Limb (tissue), 2 donors: Measurements from ENCODE around the gene MDFI.

ENCODE experiments used
- DNase-seq, 2 donors: peaks; one replicate each; pipeline ENCODE4 v3.0.0-alpha.2; 2016; ENCODE audit errors: extremely low spot score in 2 of 2

Gene MDFI

DNA sequence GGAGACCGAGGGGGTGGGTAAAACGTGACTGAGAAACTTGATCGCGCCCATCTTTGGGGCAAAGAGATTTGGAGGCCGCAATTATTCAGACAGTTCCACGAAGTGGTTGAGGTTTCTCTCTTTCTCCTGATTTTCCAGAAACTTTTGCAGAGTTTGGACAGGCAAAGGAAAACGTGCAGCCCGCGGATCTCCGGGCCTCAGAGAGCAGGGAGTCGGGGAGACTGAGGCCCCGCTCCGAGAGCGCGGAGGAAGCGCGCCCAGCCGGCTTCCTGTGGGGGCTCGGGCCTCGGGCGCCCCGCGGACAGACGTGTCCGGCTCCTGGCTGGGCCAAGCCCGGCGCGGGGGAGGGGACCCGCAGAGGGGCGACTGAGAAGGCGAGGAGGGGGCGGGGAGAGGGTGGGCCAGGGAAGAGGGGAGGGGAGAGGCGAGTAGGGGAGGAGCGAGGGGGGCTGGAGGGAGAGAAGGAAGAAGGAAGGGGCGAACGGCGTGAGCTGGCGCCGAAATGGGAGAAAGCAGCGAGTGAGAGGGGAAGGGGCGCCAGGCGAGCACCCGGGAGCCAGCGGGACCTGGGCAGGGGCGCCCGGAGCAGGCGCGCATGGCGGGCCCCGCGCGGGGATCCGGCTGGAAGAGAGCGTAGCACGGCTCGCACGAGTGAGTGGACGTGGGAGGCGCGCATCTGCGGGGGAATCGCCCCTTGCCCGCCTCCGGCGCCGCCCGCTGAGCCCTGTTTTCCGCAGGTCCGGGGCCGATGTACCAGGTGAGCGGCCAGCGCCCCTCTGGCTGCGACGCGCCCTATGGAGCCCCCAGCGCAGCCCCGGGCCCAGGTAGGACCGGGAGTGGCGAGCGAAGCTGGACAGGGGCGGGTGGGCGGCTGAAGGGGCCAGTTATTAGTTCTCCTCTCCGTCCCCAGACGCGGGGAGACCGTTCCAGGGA, at the start of gene MDFI:
Gene MDFI (plus strand): TSS at position 467 of the 933 bp plus-strand sequence. CDS start 282 bp downstream, at position 749.
- DNase-seq, result peak; percentile 84 to 87

GRCh38 chr6:41589223-41589622, 49.0 kb upstream of the MDFI start:
- no peak for DNase-seq

GRCh38 chr6:41589636-41590622, 48.3 kb upstream of the MDFI start:
- DNase-seq, result no peak

GRCh38 chr6:41591122-41591521, 47.1 kb upstream of the MDFI start:
- DNase-seq, result no peak

- peak; percentile 76 to 89 for DNase-seq
Measured at GRCh38 chr6:41591859-41592502, 46.3 kb upstream of the MDFI start.

- no peak for DNase-seq
Measured at GRCh38 chr6:41593406-41593805, 44.9 kb upstream of the MDFI start.

DNA sequence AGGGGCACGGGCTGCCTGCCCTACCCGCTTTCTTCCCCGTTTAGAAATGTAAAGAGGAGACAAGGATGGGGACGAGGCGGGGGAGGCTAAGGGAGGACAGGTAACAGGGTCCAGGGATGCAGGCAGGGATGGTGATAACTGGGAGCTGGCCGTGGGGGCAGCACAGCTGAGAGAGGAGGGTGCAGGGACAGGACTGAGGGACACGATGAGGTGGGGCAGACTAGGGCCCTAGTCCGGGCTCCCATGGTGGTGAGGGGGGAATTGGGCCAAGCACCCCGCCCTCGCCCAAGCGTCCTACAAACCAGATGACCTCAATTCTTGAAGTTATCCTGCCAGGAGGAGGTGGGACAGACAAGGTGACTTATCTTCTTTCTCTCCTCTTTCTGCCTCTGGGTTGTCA, 44.4 kb upstream of the MDFI start:
- DNase-seq, result no peak

- no peak for DNase-seq
Measured at GRCh38 chr6:41594326-41594725, 43.9 kb upstream of the MDFI start.

DNA sequence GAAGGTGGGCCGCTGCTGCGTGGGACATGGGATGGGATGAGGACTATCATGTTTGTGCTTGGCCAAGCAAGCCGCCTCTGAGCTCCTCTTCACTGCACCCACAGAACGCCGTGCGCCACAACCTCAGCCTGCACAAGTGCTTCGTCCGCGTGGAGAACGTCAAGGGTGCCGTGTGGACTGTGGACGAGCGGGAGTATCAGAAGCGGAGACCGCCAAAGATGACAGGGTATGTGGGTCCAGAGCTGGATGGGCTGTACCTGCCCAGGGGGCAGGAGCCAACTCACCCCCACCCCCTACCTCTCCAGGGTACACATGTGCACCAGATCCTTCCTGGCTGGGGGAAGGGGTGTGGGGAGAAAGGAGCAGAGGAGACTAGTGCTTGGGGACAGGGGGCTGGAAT, 43.5 kb upstream of the MDFI start:
- no peak for DNase-seq

DNA sequence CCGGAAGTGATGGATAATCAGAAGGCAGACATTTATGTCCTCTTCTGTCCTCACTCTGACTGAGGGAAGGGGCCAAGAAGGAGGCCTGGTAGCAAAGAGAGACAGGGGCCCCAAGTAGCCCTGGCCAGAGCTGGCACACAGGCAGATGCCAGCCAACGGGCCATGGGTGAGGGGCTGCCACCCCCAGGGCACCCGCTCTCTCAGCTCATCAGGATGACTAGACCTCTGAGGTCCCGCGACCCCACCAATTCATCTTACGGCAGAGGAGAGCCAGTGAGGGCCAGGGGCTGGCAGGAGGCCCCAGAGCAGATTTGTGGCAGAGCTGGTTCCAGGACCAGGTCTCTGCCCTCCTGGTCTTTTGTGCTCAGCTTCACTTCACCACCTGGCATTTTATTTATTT, 43.1 kb upstream of the MDFI start:
- no peak for DNase-seq

DNA sequence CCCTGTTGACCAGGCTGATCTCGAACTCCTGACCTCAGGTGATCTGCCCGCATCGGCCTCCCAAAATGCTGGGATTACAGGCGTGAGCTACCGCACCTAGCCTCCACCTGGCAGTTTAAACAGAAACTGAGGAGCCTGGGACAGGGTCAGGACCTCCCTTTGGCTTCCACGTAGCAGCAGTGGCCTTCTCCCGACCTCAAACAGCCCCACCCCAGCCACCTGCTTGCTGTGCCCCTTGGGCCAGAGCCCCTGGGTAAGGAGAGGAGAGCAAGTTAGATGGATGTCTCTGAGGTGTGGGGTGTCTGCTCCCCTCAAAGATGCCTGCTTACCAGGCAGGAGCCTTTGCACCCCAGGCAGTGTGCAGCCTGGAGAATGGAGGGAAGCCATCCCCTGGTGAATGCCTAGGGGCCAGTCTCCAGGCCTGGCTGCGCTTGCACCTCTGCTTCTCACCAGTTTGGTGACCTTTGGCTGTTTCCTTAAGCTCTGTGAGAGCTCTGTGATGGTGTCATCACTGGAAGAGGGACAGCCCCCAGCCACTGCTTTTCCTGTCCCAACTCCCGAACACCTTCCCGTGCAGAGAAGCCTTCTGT, 42.1 kb upstream of the MDFI start:
- DNase-seq, result no peak

DNA sequence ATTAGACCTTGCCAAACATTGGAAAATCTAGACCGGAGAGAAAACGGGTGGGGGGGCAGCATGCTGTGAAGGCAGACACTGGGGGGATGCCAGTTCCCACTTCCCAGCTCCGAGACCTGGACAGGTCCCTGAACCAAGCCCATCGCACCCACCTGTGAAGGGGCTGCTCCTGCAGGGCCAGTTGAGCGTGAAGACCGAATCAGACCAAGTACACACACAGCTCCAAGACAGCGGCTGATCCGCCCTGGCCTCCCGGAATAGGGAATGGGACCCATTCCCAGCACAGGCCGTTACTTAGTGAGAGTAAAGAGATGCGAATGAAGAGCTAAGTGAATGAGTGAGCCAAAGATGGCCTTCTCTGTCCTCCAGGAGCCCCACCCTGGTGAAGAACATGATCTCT, 41.5 kb upstream of the MDFI start:
- peak in 1 of 2 donors; percentile 27 for DNase-seq

- DNase-seq, result peak in 1 of 2 donors; percentile 28
Measured at GRCh38 chr6:41597246-41598000, 40.8 kb upstream of the MDFI start.

DNA sequence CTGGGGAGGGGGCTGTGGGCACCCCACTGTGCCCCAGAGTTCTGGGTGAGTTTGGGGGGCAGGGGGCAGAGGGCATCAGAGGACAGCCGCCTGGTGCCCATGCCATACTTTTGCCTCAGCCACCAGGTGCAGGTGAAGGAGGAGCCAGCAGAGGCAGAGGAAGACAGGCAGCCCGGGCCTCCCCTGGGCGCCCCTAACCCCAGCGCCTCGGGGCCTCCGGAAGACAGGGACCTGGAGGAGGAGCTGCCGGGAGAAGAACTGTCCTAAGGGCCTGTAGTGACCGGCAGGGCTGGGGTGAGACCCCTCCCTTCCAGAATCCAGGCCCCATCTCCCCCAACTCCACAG, 39.6 kb upstream of the MDFI start:
- no peak for DNase-seq

- peak in 1 of 2 donors; percentile 41 for DNase-seq
Measured at GRCh38 chr6:41599015-41599851, 39.0 kb upstream of the MDFI start.

GRCh38 chr6:41599852-41600445, 38.3 kb upstream of the MDFI start:
- DNase-seq, result peak in 1 of 2 donors; percentile 44

GRCh38 chr6:41600499-41601247, 37.6 kb upstream of the MDFI start:
- peak in 1 of 2 donors; percentile 37 for DNase-seq

DNA sequence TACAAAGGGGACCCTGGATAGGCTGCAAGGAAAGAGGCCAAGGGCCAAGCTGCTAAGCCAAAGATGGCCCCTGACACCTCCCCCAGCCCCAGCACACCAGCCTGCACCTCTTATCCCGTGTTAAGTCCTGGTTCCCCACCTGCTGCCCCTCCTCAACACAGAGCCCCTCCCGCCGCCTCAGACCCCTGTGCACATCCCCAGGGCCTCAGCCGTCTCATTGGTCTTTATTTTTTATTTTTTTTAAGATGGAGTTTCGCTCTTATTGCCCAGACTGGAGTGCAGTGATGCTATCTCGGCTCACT, 37.1 kb upstream of the MDFI start:
- no peak for DNase-seq

GRCh38 chr6:41602422-41602743, 35.9 kb upstream of the MDFI start:
- no peak for DNase-seq
